ENCODE results near the gene GLIS1.

- TF ChIP-seq CTCF (IDR thresholded peaks at IDR 0.05; ENCODE audit: low read length) (no peak), EZH2phosphoT487 (IDR thresholded peaks at IDR 0.05; ENCODE audit: low read length) (no peak)
Observed at GRCh38 chr1:53468374-53468773, 270.6 kb downstream of the GLIS1 start.
